Peyer's patch (tissue), 4 donors: ENCODE data around the gene MAPK1. TPM values are rescaled to one million over a fixed set of nuclear protein-coding genes. Genes with fewer than 3 reads are reported as not detected.
"Not testable (repeated sequence)": the region's sequence is repeated elsewhere in the genome, so short reads cannot be mapped to it uniquely, and the experiment has no call there.

Experiments
- DNase-seq, 3 donors: peaks; one replicate each; pipeline ENCODE4 v3.0.0-alpha.2; 2017 to 2019
- H3K27ac ChIP-seq, 4 donors: fragments of 200-600 bp; sonication (generic); one replicate each; pipeline ENCODE4 v1.5.1; 2016 to 2019
- H3K27me3 ChIP-seq, 2 donors: fragments of 200-600 bp; sonication (generic); one replicate each; pipeline ENCODE4 v1.5.1; 2019
- H3K36me3 ChIP-seq, 3 donors: fragments of 200-600 bp; sonication (generic); one replicate each; pipeline ENCODE4 v1.5.1; 2016 to 2019
- H3K4me1 ChIP-seq, 4 donors: fragments of 200-600 bp; sonication (generic); one replicate each; pipeline ENCODE4 v1.5.1; 2016 to 2019
- H3K4me3 ChIP-seq, 4 donors: fragments of 200-600 bp; sonication (generic); 1 replicate in 3 of 4; 2 replicates in 1 of 4; pipeline ENCODE4 v1.5.1; 2016 to 2019; ENCODE audit warnings: mild to moderate bottlenecking in 1 of 4
- H3K9me3 ChIP-seq, 4 donors: fragments of 200-600 bp; sonication (generic); one replicate each; pipeline ENCODE4 v1.5.1; 2016 to 2019; ENCODE audit warnings: mild to moderate bottlenecking in 1 of 4
- POLR2A ChIP-seq, 2 donors: fragments of 450-650 bp; IDR thresholded peaks; one replicate each; pipeline ENCODE4 v1.5.1; 2017; ENCODE audit warnings: antibody characterized with exemption in 2 of 2, mild to moderate bottlenecking in 2 of 2, moderate library complexity in 2 of 2
- total RNA-seq, 4 donors: library from RNA; depleted of rRNA; stranded (reverse); fragments of >200 nt; gene quantifications; one replicate each; pipeline ENCODE4 v1.1.0, GENCODE V29; 2016
- TF ChIP-seq, protein P1 (sequence below), 6 experiments: fragments of 450-650 bp in 4 of 6; fragments of 200-600 bp in 2 of 6; sonication (generic) in 1 of 6; IDR thresholded peaks; one replicate each; pipeline ENCODE4 v1.5.1; 2017 to 2019; ENCODE audit warnings: antibody characterized with exemption in 6 of 6, mild to moderate bottlenecking in 3 of 6, moderate library complexity in 1 of 6

MAPK1 gene
- total RNA-seq, 4 donors from 2014 or later: 38.9 to 49.5 (median 43.2) TPM

DNA sequence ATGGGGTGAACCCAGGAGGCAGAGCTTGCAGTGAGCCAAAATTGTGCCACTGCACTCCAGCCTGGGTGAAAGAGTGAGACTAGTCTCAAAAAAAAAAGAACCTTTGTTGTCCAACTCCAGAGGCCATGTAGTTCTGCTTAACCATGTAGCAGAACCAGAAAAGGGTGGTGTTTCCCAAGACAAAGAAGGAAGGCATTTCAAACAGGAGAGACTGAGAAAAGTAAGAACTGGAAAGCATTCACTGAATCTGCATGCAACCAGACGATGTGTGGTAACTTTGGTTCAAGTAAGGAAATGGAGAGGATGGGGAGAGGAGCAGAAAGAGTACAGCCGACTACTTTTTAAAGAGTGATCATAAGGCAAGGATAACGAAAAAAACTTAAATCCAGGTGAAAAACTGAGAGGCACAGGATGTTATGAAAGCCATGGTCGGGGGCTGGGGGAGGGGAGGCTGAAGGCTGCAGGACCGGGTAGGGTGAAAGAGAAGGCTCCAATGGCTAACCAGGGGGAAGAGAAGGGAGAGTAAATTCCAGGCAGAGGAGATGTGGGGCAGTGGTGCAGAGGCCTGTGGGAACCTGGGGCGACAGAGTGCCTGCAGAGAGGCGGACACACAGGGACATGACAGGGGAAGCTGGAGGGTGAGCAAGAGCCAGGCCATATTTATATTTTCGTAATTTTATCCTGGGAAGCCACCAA, 48.8 kb downstream of the MAPK1 start:
- H3K27me3 ChIP-seq: no peaks in the 10 kb centered on the region
- no peaks in the 10 kb centered on the region for H3K36me3 ChIP-seq
- no peaks in the 10 kb centered on the region for H3K9me3 ChIP-seq
- peaks cover 0 to 42% (median 18%) of the 10 kb centered on the region in 4 donors for H3K4me1 ChIP-seq
- H3K4me3 ChIP-seq: no peak overlapping the region
- peak overlapping the region in 2 of 4 donors; percentile 74 to 75 for H3K27ac ChIP-seq
- no peak for DNase-seq
- no peak for TF ChIP-seq POLR2A (IDR thresholded peaks at IDR 0.05)
- TF ChIP-seq, protein P1, sequence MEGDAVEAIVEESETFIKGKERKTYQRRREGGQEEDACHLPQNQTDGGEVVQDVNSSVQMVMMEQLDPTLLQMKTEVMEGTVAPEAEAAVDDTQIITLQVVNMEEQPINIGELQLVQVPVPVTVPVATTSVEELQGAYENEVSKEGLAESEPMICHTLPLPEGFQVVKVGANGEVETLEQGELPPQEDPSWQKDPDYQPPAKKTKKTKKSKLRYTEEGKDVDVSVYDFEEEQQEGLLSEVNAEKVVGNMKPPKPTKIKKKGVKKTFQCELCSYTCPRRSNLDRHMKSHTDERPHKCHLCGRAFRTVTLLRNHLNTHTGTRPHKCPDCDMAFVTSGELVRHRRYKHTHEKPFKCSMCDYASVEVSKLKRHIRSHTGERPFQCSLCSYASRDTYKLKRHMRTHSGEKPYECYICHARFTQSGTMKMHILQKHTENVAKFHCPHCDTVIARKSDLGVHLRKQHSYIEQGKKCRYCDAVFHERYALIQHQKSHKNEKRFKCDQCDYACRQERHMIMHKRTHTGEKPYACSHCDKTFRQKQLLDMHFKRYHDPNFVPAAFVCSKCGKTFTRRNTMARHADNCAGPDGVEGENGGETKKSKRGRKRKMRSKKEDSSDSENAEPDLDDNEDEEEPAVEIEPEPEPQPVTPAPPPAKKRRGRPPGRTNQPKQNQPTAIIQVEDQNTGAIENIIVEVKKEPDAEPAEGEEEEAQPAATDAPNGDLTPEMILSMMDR (IDR thresholded peaks at IDR 0.05): no peak

DNA sequence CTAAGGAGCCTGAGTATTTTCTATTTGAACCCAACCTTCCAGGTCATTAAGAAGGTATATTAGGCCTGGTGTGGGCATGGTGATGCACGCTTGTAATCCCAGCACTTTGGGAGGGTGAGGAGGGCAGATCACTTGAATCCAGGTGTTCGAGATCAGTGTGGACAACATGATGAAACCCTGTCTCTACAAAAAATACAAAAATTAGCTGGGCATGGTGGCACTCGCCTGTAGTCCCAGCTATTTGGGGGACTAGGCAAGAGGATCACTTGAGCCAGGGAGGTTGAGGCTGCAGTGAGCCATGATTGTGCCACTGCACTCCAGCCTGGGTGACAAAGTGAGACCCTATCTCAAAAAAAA, 50.0 kb downstream of the MAPK1 start:
- not testable (repeated sequence) for H3K27me3 ChIP-seq, H3K36me3 ChIP-seq, DNase-seq, H3K9me3 ChIP-seq
- H3K27ac ChIP-seq: peak overlapping the region; percentile 67 to 75 (median 73)
- H3K4me1 ChIP-seq: peaks cover 0 to 38% (median 18%) of the 10 kb centered on the region in 4 donors
- H3K4me3 ChIP-seq: peak overlapping the region in 1 of 4 donors; percentile 13

DNA sequence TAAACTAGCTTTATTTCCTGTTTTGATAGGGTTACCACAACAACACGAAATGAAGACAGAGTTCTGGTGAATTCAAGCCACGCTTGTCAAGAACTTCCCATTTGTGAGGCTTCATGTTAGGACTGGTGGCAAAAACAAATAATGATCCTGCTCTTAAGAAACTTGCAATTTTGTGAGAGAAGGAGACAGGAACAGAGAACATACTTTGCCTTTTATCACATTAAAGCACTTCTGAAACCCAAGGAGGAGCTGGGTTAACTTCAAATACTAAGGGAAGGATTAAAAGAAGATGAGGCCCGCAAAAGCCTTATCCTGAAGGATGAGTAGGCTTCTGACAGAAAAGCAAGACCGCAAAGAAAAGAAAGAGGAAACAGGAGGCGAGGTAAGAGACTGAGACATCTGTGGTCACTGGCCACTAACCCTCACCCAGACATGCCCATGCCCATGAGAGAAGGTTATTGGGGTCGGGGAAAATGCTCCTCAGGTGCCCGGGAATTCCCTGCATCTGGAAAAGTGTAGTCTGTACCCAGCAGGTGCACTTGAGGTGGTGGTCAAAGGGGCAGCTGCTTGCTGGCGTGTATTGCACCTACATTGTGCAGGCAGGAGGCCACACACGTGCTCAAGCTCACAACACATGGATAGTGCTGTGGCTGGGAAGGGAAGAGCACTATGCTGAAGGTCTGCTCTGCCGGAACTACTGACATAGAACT, 50.5 kb downstream of the MAPK1 start:
- Histone ChIP-seq H3K4me3 (peak overlapping the region in 1 of 4 donors; percentile 13), H3K9me3 (no peaks in the 10 kb centered on the region), H3K27ac (peak overlapping the region; percentile 67 to 75 (median 73)), H3K4me1 (peaks cover 0 to 38% (median 18%) of the 10 kb centered on the region in 4 donors), H3K27me3 (no peaks in the 10 kb centered on the region), H3K36me3 (no peaks in the 10 kb centered on the region)
- peak in 1 of 3 donors; percentile 33 for DNase-seq
- TF ChIP-seq POLR2A (IDR thresholded peaks at IDR 0.05): no peak
- TF ChIP-seq, protein P1 (IDR thresholded peaks at IDR 0.05): no peak

DNA sequence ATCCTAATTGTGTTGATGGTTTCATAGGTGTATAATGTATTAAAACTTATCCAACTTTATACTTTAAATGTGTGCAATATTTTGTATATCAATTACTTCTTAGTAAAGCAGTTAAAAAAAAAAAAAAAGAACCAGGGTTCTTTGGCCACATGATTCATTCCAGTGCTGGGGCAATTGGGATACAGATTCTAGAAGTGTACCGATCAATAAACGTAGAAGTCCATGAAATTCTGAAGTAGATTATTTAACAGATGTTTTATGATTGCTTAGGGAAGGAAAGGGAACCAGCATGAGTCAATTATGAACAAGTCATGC, 51.0 kb downstream of the MAPK1 start:
- Histone ChIP-seq H3K9me3 (no peaks in the 10 kb centered on the region), H3K27ac (peak overlapping the region; percentile 3 to 75 (median 73)), H3K4me1 (peaks cover 0 to 38% (median 18%) of the 10 kb centered on the region in 4 donors), H3K4me3 (no peak overlapping the region), H3K27me3 (no peaks in the 10 kb centered on the region), H3K36me3 (no peaks in the 10 kb centered on the region)
- TF ChIP-seq POLR2A (IDR thresholded peaks at IDR 0.05): no peak
- TF ChIP-seq, protein P1 (IDR thresholded peaks at IDR 0.05): no peak
- DNase-seq: no peak

DNA sequence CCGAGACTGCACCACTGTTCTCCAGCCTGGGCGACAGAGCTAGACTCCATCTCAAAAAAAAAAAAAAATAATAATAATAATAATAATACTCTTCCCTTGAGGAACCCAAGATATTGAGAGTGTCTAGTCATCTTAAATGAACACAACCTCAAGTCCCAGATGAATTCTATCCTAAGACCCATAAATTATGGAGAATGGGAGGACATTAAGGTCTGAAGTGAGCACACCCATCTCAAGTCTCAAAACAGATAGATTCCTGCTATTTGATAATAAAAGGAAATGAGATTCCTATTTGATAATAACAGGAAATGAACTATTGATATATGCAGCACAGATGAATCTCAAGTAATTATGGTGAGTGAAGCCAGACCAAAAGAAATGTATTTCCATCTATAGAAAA, 51.5 kb downstream of the MAPK1 start:
- no peak for TF ChIP-seq POLR2A (IDR thresholded peaks at IDR 0.05)
- TF ChIP-seq, protein P1 (IDR thresholded peaks at IDR 0.05): no peak
- no peak for DNase-seq
- Histone ChIP-seq H3K9me3 (no peaks in the 10 kb centered on the region), H3K4me3 (no peak overlapping the region), H3K27me3 (no peaks in the 10 kb centered on the region), H3K4me1 (peaks cover 0 to 38% (median 18%) of the 10 kb centered on the region in 4 donors), H3K36me3 (no peaks in the 10 kb centered on the region), H3K27ac (peak overlapping the region; percentile 3 to 75 (median 56))

DNA sequence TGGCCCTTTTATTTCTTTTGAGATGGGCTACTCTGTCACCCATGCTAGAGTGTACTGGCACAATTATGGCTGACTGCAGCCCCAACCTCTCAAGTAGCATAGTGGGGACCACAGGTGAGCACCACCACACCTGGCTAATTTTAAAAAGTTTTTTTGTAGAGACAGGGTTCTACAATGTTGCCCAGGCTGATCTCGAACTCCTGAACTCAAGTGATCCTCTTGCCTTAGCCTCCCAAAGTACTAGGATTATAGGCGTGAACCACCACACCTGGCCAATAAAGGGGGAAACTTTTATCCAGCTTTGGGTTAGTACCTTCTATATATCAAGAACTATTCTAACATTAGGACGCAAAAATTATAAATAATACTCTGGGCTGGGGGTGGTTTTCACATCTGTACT, 52.1 kb downstream of the MAPK1 start:
- Histone ChIP-seq H3K27me3 (no peaks in the 10 kb centered on the region), H3K27ac (peak overlapping the region in 1 of 4 donors; percentile 3), H3K4me3 (no peak overlapping the region), H3K9me3 (no peaks in the 10 kb centered on the region), H3K4me1 (peaks cover 0 to 38% (median 17%) of the 10 kb centered on the region in 4 donors), H3K36me3 (no peaks in the 10 kb centered on the region)
- TF ChIP-seq, protein P1 (IDR thresholded peaks at IDR 0.05): no peak
- no peak for TF ChIP-seq POLR2A (IDR thresholded peaks at IDR 0.05)
- DNase-seq: no peak
